H1 (cell line): ENCODE measurements around the gene NPIPB6. TPM values are rescaled to one million over a fixed set of nuclear protein-coding genes. Genes with fewer than 3 reads are reported as not detected.
"Not testable (repeated sequence)": the region's sequence is repeated elsewhere in the genome, so short reads cannot be mapped to it uniquely, and the experiment has no call there.

Experiments
- CTCF ChIA-PET: fragments of 300-600 bp; sonication (Branson Sonifier 250); formaldehyde crosslinking; loops from one replicate; lab custom pipeline; 2021; ENCODE audit not compliant: partially characterized antibody; lab: Charles Lee
- POLR2A ChIA-PET: fragments of 300-600 bp; sonication (Branson Sonifier 250); formaldehyde crosslinking; loops from one replicate; lab custom pipeline; 2021; ENCODE audit warnings: inconsistent platforms; ENCODE audit not compliant: partially characterized antibody; lab: Charles Lee
- DNase-seq, 2 experiments: peaks; one replicate each; pipeline versions ENCODE4 v3.0.0 to v3.0.0-alpha.2; 2010 to 2022; ENCODE audit warnings: low spot score in 2 of 2, low read depth in 1 of 2, mixed read lengths in 1 of 2
- FAIRE-seq: peaks from 2 replicates; lab custom pipeline; 2011; peaks lifted over from hg19 to GRCh38; lab: Jason Lieb, UNC
- H2AFZ ChIP-seq: 2 replicates; pipeline ENCODE4 v1.8.1; 2012; ENCODE audit warnings: low read length, inconsistent platforms
- H2AK5ac ChIP-seq: 2 replicates; pipeline ENCODE4 v1.6.1; 2013; ENCODE audit warnings: low read depth, low read length
- H2BK120ac ChIP-seq: replicated peaks from 2 replicates; pipeline ENCODE3; 2013; ENCODE audit warnings: low read depth, low read length, inconsistent platforms
- H2BK12ac ChIP-seq: 2 replicates; pipeline ENCODE4 v1.6.1; 2013; ENCODE audit warnings: low read depth, low read length
- H2BK15ac ChIP-seq: 2 replicates; pipeline ENCODE4 v1.6.1; 2013; ENCODE audit warnings: low read length
- H2BK20ac ChIP-seq: 2 replicates; pipeline ENCODE4 v1.6.1; 2013; ENCODE audit warnings: low read length
- H2BK5ac ChIP-seq: 2 replicates; pipeline ENCODE4 v1.6.1; 2013; ENCODE audit warnings: low read depth, low read length
- H3K14ac ChIP-seq: 2 replicates; pipeline ENCODE4 v1.6.1; 2013; ENCODE audit warnings: inconsistent platforms; ENCODE audit not compliant: insufficient read length
- H3K18ac ChIP-seq: 2 replicates; pipeline ENCODE4 v1.6.1; 2013; ENCODE audit warnings: low read length; ENCODE audit errors: extremely low read depth
- H3K23ac ChIP-seq: 2 replicates; pipeline ENCODE4 v1.6.1; 2013; ENCODE audit warnings: inconsistent platforms; ENCODE audit not compliant: insufficient read length
- H3K23me2 ChIP-seq: 2 replicates; pipeline ENCODE4 v1.6.1; 2013; ENCODE audit warnings: low read depth, low read length
- H3K27ac ChIP-seq: 2 replicates; pipeline ENCODE4 v1.6.1; 2011; ENCODE audit warnings: low read depth, low read length, inconsistent platforms
- H3K27me3 ChIP-seq, 4 experiments: replicated peaks in 1 of 4; 1 replicate in 1 of 4; 2 replicates in 3 of 4; pipeline versions ENCODE4 v1.6.1 to v1.8.1; 2011 to 2013; ENCODE audit warnings: low read length in 3 of 4, mild to moderate bottlenecking in 3 of 4, inconsistent platforms in 2 of 4, mixed read lengths in 2 of 4, moderate library complexity in 1 of 4; ENCODE audit not compliant: control insufficient read depth in 3 of 4, insufficient read depth in 3 of 4; ENCODE audit errors: extremely low read depth in 1 of 4
- H3K36me3 ChIP-seq, 4 experiments: 2 replicates each; pipeline versions ENCODE4 v1.6.1 to v1.8.1; 2011 to 2013; ENCODE audit warnings: mild to moderate bottlenecking in 4 of 4, low read length in 3 of 4, moderate library complexity in 2 of 4, control low read depth in 1 of 4, inconsistent platforms in 1 of 4; ENCODE audit not compliant: insufficient read depth in 4 of 4, control insufficient read depth in 2 of 4
- H3K4ac ChIP-seq: replicated peaks from 2 replicates; pipeline ENCODE3; 2013; ENCODE audit warnings: low read length, low read depth, mixed read lengths, inconsistent platforms; ENCODE audit not compliant: insufficient read length
- H3K4me1 ChIP-seq, 4 experiments: replicated peaks in 1 of 4; 1 replicate in 1 of 4; 2 replicates in 3 of 4; pipeline versions ENCODE4 v1.6.1 to v1.8.1; 2011 to 2013; ENCODE audit warnings: low read length in 3 of 4, inconsistent platforms in 2 of 4, mixed read lengths in 1 of 4; ENCODE audit not compliant: insufficient read depth in 4 of 4, control insufficient read depth in 3 of 4
- H3K4me2 ChIP-seq, 2 experiments: 2 replicates each; pipeline versions ENCODE4 v1.6.1 to v1.8.1; 2011 to 2013; ENCODE audit warnings: low read depth in 2 of 2, low read length in 2 of 2, control low read depth in 1 of 2, inconsistent platforms in 1 of 2, mild to moderate bottlenecking in 1 of 2; ENCODE audit not compliant: insufficient read depth in 1 of 2
- H3K4me3 ChIP-seq, 4 experiments: fragments of 200-600, 300-600 bp in 1 of 4; sonication (generic), shearing (Covaris generic), sonication (Bioruptor Twin) in 1 of 4; 2 replicates each; pipeline versions ENCODE4 v1.5.1 to v1.8.1; 2011 to 2016; ENCODE audit warnings: low read length in 4 of 4, low read depth in 3 of 4, control low read depth in 2 of 4, inconsistent platforms in 2 of 4, mild to moderate bottlenecking in 2 of 4, mixed read lengths in 1 of 4, moderate library complexity in 1 of 4; ENCODE audit not compliant: insufficient read depth in 2 of 4; ENCODE audit errors: extremely low read depth in 1 of 4
- H3K56ac ChIP-seq: replicated peaks from 2 replicates; pipeline ENCODE3; 2013; ENCODE audit warnings: low read depth, mild to moderate bottlenecking, mixed read lengths, low read length, inconsistent platforms; ENCODE audit not compliant: insufficient read length
- H3K79me1 ChIP-seq: 2 replicates; pipeline ENCODE4 v1.6.1; 2013; ENCODE audit warnings: low read depth, low read length, control low read depth
- H3K79me2 ChIP-seq, 2 experiments: 2 replicates each; pipeline versions ENCODE4 v1.6.1 to v1.8.1; 2012 to 2013; ENCODE audit warnings: low read length in 2 of 2, mild to moderate bottlenecking in 2 of 2, inconsistent platforms in 1 of 2; ENCODE audit not compliant: insufficient read depth in 2 of 2, control insufficient read depth in 1 of 2
- H3K9ac ChIP-seq, 4 experiments: replicated peaks in 1 of 4; 1 replicate in 1 of 4; 2 replicates in 3 of 4; pipeline versions ENCODE4 v1.6.1 to v1.8.1; 2011 to 2013; ENCODE audit warnings: low read depth in 3 of 4, low read length in 3 of 4, control low read depth in 2 of 4, mild to moderate bottlenecking in 2 of 4, moderate library complexity in 2 of 4, inconsistent platforms in 1 of 4; ENCODE audit errors: extremely low read depth in 1 of 4
- H3K9me3 ChIP-seq, 2 experiments: 2 replicates each; pipeline versions ENCODE4 v1.6.1 to v1.8.1; 2012 to 2013; ENCODE audit warnings: mild to moderate bottlenecking in 2 of 2, moderate library complexity in 2 of 2, control low read depth in 1 of 2, inconsistent platforms in 1 of 2, low read depth in 1 of 2, low read length in 1 of 2, mixed read lengths in 1 of 2; ENCODE audit not compliant: insufficient read depth in 2 of 2
- H4K20me1 ChIP-seq, 2 experiments: replicated peaks in 1 of 2; 2 replicates each; pipeline versions ENCODE3 to v1.8.1; 2011 to 2013; ENCODE audit warnings: inconsistent platforms in 2 of 2, low read length in 2 of 2, mild to moderate bottlenecking in 1 of 2; ENCODE audit not compliant: insufficient read depth in 2 of 2, control insufficient read depth in 1 of 2
- H4K5ac ChIP-seq: 2 replicates; pipeline ENCODE4 v1.6.1; 2013; ENCODE audit warnings: low read length, low read depth, mixed read lengths, inconsistent platforms; ENCODE audit not compliant: insufficient read length
- H4K8ac ChIP-seq: 2 replicates; pipeline ENCODE4 v1.8.0; 2013; ENCODE audit warnings: mild to moderate bottlenecking, moderate library complexity, low read length, inconsistent platforms; ENCODE audit not compliant: insufficient read depth; ENCODE audit errors: extremely low read depth
- H4K91ac ChIP-seq: replicated peaks from 2 replicates; pipeline ENCODE3; 2013; ENCODE audit warnings: low read length, mixed read lengths, inconsistent platforms; ENCODE audit not compliant: insufficient read length
- WGBS, 2 experiments: shearing (Covaris generic) in 1 of 2; methylation state at CpG; one replicate each; pipeline versions ENCODE4 v1.1.6 to v1.1.7; 2013 to 2015; ENCODE audit warnings: low lambda C conversion rate in 2 of 2, mixed read lengths in 2 of 2, inconsistent platforms in 1 of 2, low coverage in 1 of 2, missing lambda C conversion rate in 1 of 2; ENCODE audit not compliant: insufficient replicate concordance in 2 of 2, insufficient coverage in 1 of 2, insufficient read length in 1 of 2; ENCODE audit errors: extremely low coverage in 1 of 2, missing lambda C conversion rate in 1 of 2; 5-methylcytosine and 5-hydroxymethylcytosine counted together
- polyA plus RNA-seq, 7 experiments: library from polyadenylated mRNA; depleted of rRNA in 3 of 7; stranded (reverse) in 5 of 7; unstranded in 2 of 7; fragments of >200 nt in 5 of 7; fragments of 200-250 nt in 2 of 7; gene quantifications; 1 replicate in 5 of 7; 2 replicates in 1 of 7; 4 replicates in 1 of 7; pipeline versions ENCODE4 v1.2.1 to v1.2.3, GENCODE V29; 2011 to 2013; ENCODE audit warnings: missing spikeins in 2 of 7, mixed read lengths in 2 of 7
- total RNA-seq: library from RNA; stranded (reverse); fragmentation: NEBNext Ultra II Directional; extraction: Animal tissue kit (Norgen Biotek cat#: 25700); gene quantifications from 2 replicates; pipeline ENCODE4 v1.2.1, GENCODE V29; 2021

Gene NPIPB6
- total and polyA plus RNA-seq, 2 of the 8 experiments (the other 6 are each of a cell fraction or from before 2014, with no cell fraction given), result 0.83 to 1.9 TPM

- H4K91ac ChIP-seq, H3K36me3 ChIP-seq, H3K56ac ChIP-seq, CTCF ChIA-PET, H2AK5ac ChIP-seq, H3K9me3 ChIP-seq, H3K79me1 ChIP-seq, H3K23me2 ChIP-seq, H4K20me1 ChIP-seq, DNase-seq, H3K18ac ChIP-seq, H3K27me3 ChIP-seq, H4K8ac ChIP-seq, H3K4ac ChIP-seq, H3K4me2 ChIP-seq, FAIRE-seq, H2BK5ac ChIP-seq, H3K27ac ChIP-seq, H4K5ac ChIP-seq, H3K9ac ChIP-seq, H2BK12ac ChIP-seq, H2BK20ac ChIP-seq, H3K14ac ChIP-seq, POLR2A ChIA-PET, H2AFZ ChIP-seq, H3K23ac ChIP-seq, H2BK15ac ChIP-seq, H3K79me2 ChIP-seq, H2BK120ac ChIP-seq, H3K4me3 ChIP-seq, H3K4me1 ChIP-seq: not testable (repeated sequence)
- no CpG with 5 or more reads among the region's 5 CpGs for WGBS, 2 experiments
These were observed 28.7 kb upstream of the NPIPB6 start for GRCh38 chr16:28392054-28392453.

GRCh38 chr16:28382177-28382867, 19.0 kb upstream of the NPIPB6 start:
- H3K79me1 ChIP-seq, DNase-seq, H3K36me3 ChIP-seq, H4K91ac ChIP-seq, H2BK20ac ChIP-seq, H3K4ac ChIP-seq, H3K9ac ChIP-seq, H2AK5ac ChIP-seq, H3K4me3 ChIP-seq, H3K4me1 ChIP-seq, POLR2A ChIA-PET, H2BK12ac ChIP-seq, H3K9me3 ChIP-seq, H3K14ac ChIP-seq, H3K27me3 ChIP-seq, FAIRE-seq, H3K79me2 ChIP-seq, H2BK5ac ChIP-seq, CTCF ChIA-PET, H3K56ac ChIP-seq, H4K5ac ChIP-seq, H3K23ac ChIP-seq, H3K4me2 ChIP-seq, H3K27ac ChIP-seq, H3K23me2 ChIP-seq, H2BK120ac ChIP-seq, H2BK15ac ChIP-seq, H2AFZ ChIP-seq, H3K18ac ChIP-seq, H4K20me1 ChIP-seq, H4K8ac ChIP-seq: not testable (repeated sequence)
- no CpG with 5 or more reads among the region's 10 CpGs for WGBS, 2 experiments
